ENCODE results near the gene TMPRSS15. TPM values are rescaled to one million over a fixed set of nuclear protein-coding genes. Genes with fewer than 3 reads are reported as not detected.

Gene TMPRSS15
- polyA plus RNA-seq, 1 donor (not counting 4 experiments of a cell fraction or from before 2014, with no cell fraction given) = not detected

- Histone ChIP-seq H3K36me3 (ENCODE audit: control insufficient read depth in 2 of 2, extremely low read depth in 1 of 2, insufficient read depth in 2 of 2, low read length in 2 of 2) (no peaks in the 10 kb centered on the region), H3K27ac (ENCODE audit: control insufficient read depth, insufficient read depth, low read length) (no peak overlapping the region), H3K27me3 (ENCODE audit: control insufficient read depth, extremely low read depth, insufficient read depth, low read length) (no peaks in the 10 kb centered on the region), H3K4me3 (ENCODE audit: control insufficient read depth in 2 of 3, extremely low read depth in 1 of 3, insufficient read depth in 2 of 3, low read depth in 1 of 3, low read length in 3 of 3) (no peak overlapping the region), H3K79me2 (ENCODE audit: control insufficient read depth, insufficient read depth, low read length) (no peaks in the 10 kb centered on the region), H3K9ac (ENCODE audit: control insufficient read depth, extremely low read depth, insufficient read depth, low read length) (no peak overlapping the region), H4K20me1 (ENCODE audit: control insufficient read depth, extremely low read depth, insufficient read depth, low read length) (no peaks in the 10 kb centered on the region), H2AFZ (ENCODE audit: control insufficient read depth, low read length) (no peak overlapping the region), H3K9me1 (ENCODE audit: control insufficient read depth, extremely low read depth, insufficient read depth, low read length) (no peaks in the 10 kb centered on the region), H3K4me2 (ENCODE audit: control insufficient read depth, extremely low read depth, insufficient read depth, low read depth, low read length) (no peak overlapping the region), H3K4me1 (ENCODE audit: control insufficient read depth, extremely low read depth, insufficient read depth, low read length) (no peaks in the 10 kb centered on the region), H3K9me3 (ENCODE audit: control insufficient read depth, low read depth, low read length) (no peaks in the 10 kb centered on the region)
- TF ChIP-seq CTCF (optimal IDR thresholded peaks at IDR 0.05 in 1 of 3, IDR thresholded peaks at IDR 0.05 in 1 of 3, conservative IDR thresholded peaks at IDR 0.05 in 1 of 3; ENCODE audit: extremely low read depth in 1 of 3, insufficient read depth in 2 of 3, low read length in 3 of 3) (no peak), EZH2 (IDR thresholded peaks at IDR 0.05; ENCODE audit: low read length) (no peak)
- DNase-seq (ENCODE audit: low read depth, low spot score) (no peak), FAIRE-seq (no peak)
- dilution Hi-C loops (cut with MboI; ENCODE audit: extremely low pct_ligation_motif_present, low sequenced_read_pairs) = no loop called here
Measured at GRCh38 chr21:18274370-18274769, 129.2 kb downstream of the TMPRSS15 start.

GRCh38 chr21:18273400-18273799, 130.2 kb downstream of the TMPRSS15 start:
- Histone ChIP-seq H3K27me3 (ENCODE audit: control insufficient read depth, extremely low read depth, insufficient read depth, low read length) (no peaks in the 10 kb centered on the region), H3K4me1 (ENCODE audit: control insufficient read depth, extremely low read depth, insufficient read depth, low read length) (no peaks in the 10 kb centered on the region), H3K9me3 (ENCODE audit: control insufficient read depth, low read depth, low read length) (no peaks in the 10 kb centered on the region), H3K4me2 (ENCODE audit: control insufficient read depth, extremely low read depth, insufficient read depth, low read depth, low read length) (no peak overlapping the region), H3K4me3 (ENCODE audit: control insufficient read depth in 2 of 3, extremely low read depth in 1 of 3, insufficient read depth in 2 of 3, low read depth in 1 of 3, low read length in 3 of 3) (no peak overlapping the region), H3K36me3 (ENCODE audit: control insufficient read depth in 2 of 2, extremely low read depth in 1 of 2, insufficient read depth in 2 of 2, low read length in 2 of 2) (no peaks in the 10 kb centered on the region), H3K79me2 (ENCODE audit: control insufficient read depth, insufficient read depth, low read length) (no peaks in the 10 kb centered on the region), H3K9ac (ENCODE audit: control insufficient read depth, extremely low read depth, insufficient read depth, low read length) (no peak overlapping the region), H2AFZ (ENCODE audit: control insufficient read depth, low read length) (no peak overlapping the region), H4K20me1 (ENCODE audit: control insufficient read depth, extremely low read depth, insufficient read depth, low read length) (no peaks in the 10 kb centered on the region), H3K9me1 (ENCODE audit: control insufficient read depth, extremely low read depth, insufficient read depth, low read length) (no peaks in the 10 kb centered on the region), H3K27ac (ENCODE audit: control insufficient read depth, insufficient read depth, low read length) (no peak overlapping the region)
- no peak for DNase-seq (ENCODE audit: low read depth, low spot score)
- dilution Hi-C loops (cut with MboI; ENCODE audit: extremely low pct_ligation_motif_present, low sequenced_read_pairs) = no loop called here
- no peak for FAIRE-seq
- TF ChIP-seq EZH2 (IDR thresholded peaks at IDR 0.05; ENCODE audit: low read length) (no peak), CTCF (optimal IDR thresholded peaks at IDR 0.05 in 1 of 3, IDR thresholded peaks at IDR 0.05 in 1 of 3, conservative IDR thresholded peaks at IDR 0.05 in 1 of 3; ENCODE audit: extremely low read depth in 1 of 3, insufficient read depth in 2 of 3, low read length in 3 of 3) (no peak)

All from keratinocyte (primary cell).